CD4-positive, alpha-beta T cell (primary cell): ENCODE measurements around the gene NCL. TPM values are rescaled to one million over a fixed set of nuclear protein-coding genes. Genes with fewer than 3 reads are reported as not detected.
"Not testable (repeated sequence)": the region's sequence is repeated elsewhere in the genome, so short reads cannot be mapped to it uniquely, and the experiment has no call there.

Experiments used
- ATAC-seq: fragments of 200-7000 bp; cut with Tn5 transposase; one replicate; pipeline ENCODE4 v1.10.0; 2022; ENCODE audit warnings: mild to moderate bottlenecking; ENCODE audit not compliant: poor library complexity
- CTCF ChIA-PET: fragments of 350-600 bp; sonication (Branson Sonifier 250); formaldehyde crosslinking; loops from one replicate; lab custom pipeline; 2021; ENCODE audit warnings: antibody characterized with exemption, inconsistent platforms; lab: Charles Lee
- POLR2A ChIA-PET: fragments of 350-600 bp; sonication (Branson Sonifier 250); formaldehyde crosslinking; loops from one replicate; lab custom pipeline; 2021; ENCODE audit warnings: antibody characterized with exemption, inconsistent platforms; lab: Charles Lee
- DNase-seq, 14 experiments: peaks; one replicate each; pipeline ENCODE4 v3.0.0-alpha.2; 2013 to 2020; ENCODE audit warnings: mixed read lengths in 2 of 14
- H3K27ac ChIP-seq, 2 donors: one replicate each; pipeline versions ENCODE4 v1.5.1 to v1.7.0; 2013; ENCODE audit warnings: low read length in 2 of 2, low read depth in 1 of 2, mild to moderate bottlenecking in 1 of 2
- H3K27me3 ChIP-seq, 2 experiments: 1 replicate in 1 of 2; 2 replicates in 1 of 2; pipeline versions ENCODE4 v1.6.1 to v1.7.0; 2013; ENCODE audit warnings: low read length in 2 of 2, control low read depth in 1 of 2, mild to moderate bottlenecking in 1 of 2, moderate library complexity in 1 of 2; ENCODE audit not compliant: insufficient read depth in 2 of 2, control insufficient read depth in 1 of 2
- H3K36me3 ChIP-seq: one replicate; pipeline ENCODE4 v1.6.1; 2013; ENCODE audit warnings: low read length, control low read depth; ENCODE audit not compliant: insufficient read depth
- H3K4me1 ChIP-seq: one replicate; pipeline ENCODE4 v1.6.1; 2013; ENCODE audit warnings: low read length, control low read depth; ENCODE audit not compliant: insufficient read depth
- H3K4me3 ChIP-seq: one replicate; pipeline ENCODE4 v1.5.1; 2013; ENCODE audit warnings: mild to moderate bottlenecking, low read length, moderate library complexity
- H3K9me3 ChIP-seq, 2 experiments: 1 replicate in 1 of 2; 2 replicates in 1 of 2; pipeline versions ENCODE4 v1.6.1 to v1.7.0; 2013; ENCODE audit warnings: low read length in 2 of 2, mild to moderate bottlenecking in 2 of 2, control low read depth in 1 of 2, moderate library complexity in 1 of 2; ENCODE audit not compliant: control insufficient read depth in 1 of 2, insufficient read depth in 1 of 2
- H3K27ac Mint-ChIP-seq: one replicate; pipeline ENCODE4 v1.8.0; 2020; ENCODE audit warnings: mixed read lengths
- H3K27me3 Mint-ChIP-seq: one replicate; pipeline ENCODE4 v1.8.0; 2021; ENCODE audit warnings: mixed read lengths
- H3K36me3 Mint-ChIP-seq: one replicate; pipeline ENCODE4 v1.8.0; 2021; ENCODE audit warnings: low read depth, mixed read lengths
- H3K4me1 Mint-ChIP-seq: one replicate; pipeline ENCODE4 v1.8.0; 2021; ENCODE audit warnings: low read depth, mixed read lengths
- H3K4me3 Mint-ChIP-seq: one replicate; pipeline ENCODE4 v1.8.0; 2020; ENCODE audit warnings: mild to moderate bottlenecking, mixed read lengths
- H3K9me3 Mint-ChIP-seq: one replicate; pipeline ENCODE4 v1.8.0; 2020; ENCODE audit warnings: mixed read lengths
- intact Hi-C, 2 experiments: fragments of 100-400 bp; cut with DNase I in 1 of 2; cut with micrococcal nuclease in 1 of 2; formaldehyde crosslinking; loops; one replicate each; pipeline versions ENCODE4 v1.15.1 to v1.9.0; 2023 to 2025; cut with DNase I, micrococcal nuclease
- total RNA-seq, 174 experiments: library from RNA in 2 of 174; stranded (reverse) in 2 of 174; gene quantifications; one replicate each; pipeline ENCODE4 v1.2.3 and lab custom pipeline; 2021 to 2026
- TF ChIP-seq, protein P1 (sequence below): fragments of 200-600 bp; IDR thresholded peaks from one replicate; pipeline ENCODE4 v1.8.0; 2022; ENCODE audit warnings: antibody characterized with exemption, mild to moderate bottlenecking

NCL gene
- total RNA-seq, 2 experiments from 2014 or later, result 387 to 395 TPM

DNA sequence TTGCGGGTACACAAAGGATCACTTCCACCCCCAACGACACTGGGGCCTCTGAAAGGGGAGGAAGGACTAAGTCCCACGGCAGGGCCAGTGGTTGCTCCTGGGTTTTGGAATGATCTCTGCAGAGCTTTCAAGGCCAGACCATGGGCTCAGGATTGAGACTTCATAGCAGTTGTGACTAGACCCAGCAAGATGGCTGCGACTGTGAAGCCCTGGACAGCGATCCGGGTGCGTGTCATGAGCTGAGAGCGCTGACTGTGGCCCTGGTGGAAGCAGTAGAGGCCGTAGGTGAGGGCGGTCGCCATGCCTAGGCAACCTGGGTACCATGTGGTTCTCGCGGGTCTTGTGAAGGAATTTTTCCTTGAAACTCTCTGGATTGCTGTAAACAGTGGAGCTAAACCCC is 27.3 kb downstream of the NCL start:
- Mint-ChIP-seq H3K4me1 (no peaks in the 10 kb centered on the region), H3K36me3 (no peaks in the 10 kb centered on the region), H3K4me3 (no peak overlapping the region), H3K27me3 (no peaks in the 10 kb centered on the region), H3K9me3 (peaks cover 1% of the 10 kb centered on the region), H3K27ac (no peak overlapping the region)
- CTCF ChIA-PET, result no interaction called here
- intact Hi-C loops, result no loop called here
- Histone ChIP-seq H3K4me1 (no peaks in the 10 kb centered on the region), H3K4me3 (no peak overlapping the region), H3K9me3 (peaks cover under 1 to 3% of the 10 kb centered on the region in 2 experiments), H3K27ac (no peak overlapping the region), H3K27me3 (no peaks in the 10 kb centered on the region), H3K36me3 (no peaks in the 10 kb centered on the region)
- DNase-seq (no peak), ATAC-seq (no peak)
- TF ChIP-seq, protein P1, sequence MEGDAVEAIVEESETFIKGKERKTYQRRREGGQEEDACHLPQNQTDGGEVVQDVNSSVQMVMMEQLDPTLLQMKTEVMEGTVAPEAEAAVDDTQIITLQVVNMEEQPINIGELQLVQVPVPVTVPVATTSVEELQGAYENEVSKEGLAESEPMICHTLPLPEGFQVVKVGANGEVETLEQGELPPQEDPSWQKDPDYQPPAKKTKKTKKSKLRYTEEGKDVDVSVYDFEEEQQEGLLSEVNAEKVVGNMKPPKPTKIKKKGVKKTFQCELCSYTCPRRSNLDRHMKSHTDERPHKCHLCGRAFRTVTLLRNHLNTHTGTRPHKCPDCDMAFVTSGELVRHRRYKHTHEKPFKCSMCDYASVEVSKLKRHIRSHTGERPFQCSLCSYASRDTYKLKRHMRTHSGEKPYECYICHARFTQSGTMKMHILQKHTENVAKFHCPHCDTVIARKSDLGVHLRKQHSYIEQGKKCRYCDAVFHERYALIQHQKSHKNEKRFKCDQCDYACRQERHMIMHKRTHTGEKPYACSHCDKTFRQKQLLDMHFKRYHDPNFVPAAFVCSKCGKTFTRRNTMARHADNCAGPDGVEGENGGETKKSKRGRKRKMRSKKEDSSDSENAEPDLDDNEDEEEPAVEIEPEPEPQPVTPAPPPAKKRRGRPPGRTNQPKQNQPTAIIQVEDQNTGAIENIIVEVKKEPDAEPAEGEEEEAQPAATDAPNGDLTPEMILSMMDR, result no peak
- POLR2A ChIA-PET, result no interaction called here

DNA sequence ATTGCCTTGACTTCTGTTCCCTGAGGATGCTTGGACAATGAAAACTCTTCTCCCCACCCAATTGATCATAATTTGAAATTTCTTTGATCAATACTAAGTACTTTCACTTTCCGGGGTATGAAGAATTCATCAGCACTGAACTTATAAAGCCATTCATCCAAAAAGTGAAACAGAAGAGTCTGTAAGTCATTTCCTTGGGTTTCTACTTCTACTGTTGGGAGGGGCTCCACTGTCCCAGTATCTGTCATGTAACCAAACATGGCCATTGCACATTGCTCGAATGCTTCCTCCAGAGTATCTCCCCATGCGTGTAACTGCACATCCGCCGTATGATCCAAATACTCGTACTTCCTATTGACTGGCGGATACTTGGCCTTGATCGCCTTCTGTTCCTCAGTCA is 30.3 kb downstream of the NCL start:
- Histone ChIP-seq H3K27me3 (no peaks in the 10 kb centered on the region), H3K4me3 (no peak overlapping the region), H3K4me1 (no peaks in the 10 kb centered on the region), H3K9me3 (peaks cover 3 to 5% of the 10 kb centered on the region in 2 experiments), H3K36me3 (no peaks in the 10 kb centered on the region), H3K27ac (no peak overlapping the region)
- ATAC-seq (no peak), DNase-seq (no peak)
- Mint-ChIP-seq H3K4me1 (no peaks in the 10 kb centered on the region), H3K36me3 (no peaks in the 10 kb centered on the region), H3K9me3 (peaks cover 12% of the 10 kb centered on the region), H3K27me3 (no peaks in the 10 kb centered on the region), H3K4me3 (no peak overlapping the region), H3K27ac (no peak overlapping the region)
- TF ChIP-seq, protein P1, result no peak
- intact Hi-C loops, result no loop called here
- ChIA-PET POLR2A (no interaction called here), CTCF (no interaction called here)

DNA sequence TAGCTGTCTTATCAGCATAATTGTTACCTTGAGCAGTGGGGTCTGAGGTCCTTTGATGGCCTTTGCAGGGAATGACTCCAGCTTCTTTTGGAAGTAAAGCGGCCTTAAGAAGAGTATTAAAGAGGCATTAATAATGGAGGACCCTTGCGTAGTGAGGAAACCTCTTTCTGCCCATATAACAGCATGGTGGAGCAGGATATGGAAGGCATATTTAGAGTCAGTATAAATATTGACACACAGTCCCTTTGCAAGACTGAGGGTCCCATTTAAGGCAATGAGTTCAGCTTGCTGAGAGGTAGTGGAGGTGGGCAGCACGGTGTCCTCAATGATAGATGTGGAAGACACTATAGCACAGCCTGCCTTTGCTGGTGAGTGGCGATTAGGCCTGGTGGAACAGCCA is 32.7 kb downstream of the NCL start:
- Histone ChIP-seq H3K27me3 (no peaks in the 10 kb centered on the region), H3K9me3 (peaks cover 3 to 5% of the 10 kb centered on the region in 2 experiments), H3K4me1 (peaks cover 2% of the 10 kb centered on the region), H3K4me3 (no peak overlapping the region), H3K36me3 (no peaks in the 10 kb centered on the region), H3K27ac (no peak overlapping the region)
- Mint-ChIP-seq H3K9me3 (peaks cover 12% of the 10 kb centered on the region), H3K4me3 (no peak overlapping the region), H3K27ac (no peak overlapping the region), H3K27me3 (no peaks in the 10 kb centered on the region), H3K36me3 (no peaks in the 10 kb centered on the region), H3K4me1 (peaks cover 4% of the 10 kb centered on the region)
- TF ChIP-seq, protein P1, result no peak
- intact Hi-C loops, result no loop called here
- ChIA-PET POLR2A (no interaction called here), CTCF (no interaction called here)
- DNase-seq (no peak), ATAC-seq (no peak)

DNA sequence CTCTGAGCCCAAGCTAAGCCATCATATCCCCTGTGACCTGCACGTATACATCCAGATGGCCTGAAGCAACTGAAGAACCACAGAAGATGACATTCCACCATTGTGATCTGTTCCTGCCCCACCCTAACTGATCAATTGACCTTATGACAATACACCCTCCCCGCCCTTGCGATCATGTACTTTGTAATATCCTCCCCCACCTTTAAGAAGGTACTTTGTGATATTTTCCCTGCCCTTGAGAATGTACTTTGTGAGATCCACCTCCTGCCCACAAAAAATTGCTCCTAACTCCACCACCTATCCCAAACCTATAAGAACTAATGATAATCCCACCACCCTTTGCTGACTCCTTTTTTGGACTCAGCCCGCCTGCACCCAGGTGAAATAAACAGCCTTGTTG is 33.8 kb downstream of the NCL start:
- H3K9me3 ChIP-seq, H3K36me3 ChIP-seq, DNase-seq, H3K36me3 Mint-ChIP-seq, intact Hi-C loops, ATAC-seq, H3K4me3 Mint-ChIP-seq, CTCF ChIA-PET, H3K27me3 ChIP-seq, POLR2A ChIA-PET, H3K4me3 ChIP-seq, H3K27ac Mint-ChIP-seq, H3K27ac ChIP-seq, H3K27me3 Mint-ChIP-seq: not testable (repeated sequence)
- H3K4me1 ChIP-seq, result peaks cover 11% of the 10 kb centered on the region
- H3K4me1 Mint-ChIP-seq, result peaks cover 14% of the 10 kb centered on the region
- peaks cover 12% of the 10 kb centered on the region for H3K9me3 Mint-ChIP-seq
